GM19452 (cell line): ENCODE measurements around the gene INTS12.
A peak's percentile ranks its signal among the peaks of the same experiment; 100 is the strongest.

Experiments
- ATAC-seq: cut with Tn5 transposase; IDR thresholded peaks from one replicate; pipeline ENCODE4 v1.9.1; 2021; ENCODE audit not compliant: unreplicated experiment

INTS12 gene

GRCh38 chr4:105686571-105686970, 21.9 kb downstream of the INTS12 start:
- ATAC-seq: no peak

- no peak for ATAC-seq
Observed at GRCh38 chr4:105683038-105683437, 25.5 kb downstream of the INTS12 start.

GRCh38 chr4:105679186-105679585, 29.3 kb downstream of the INTS12 start:
- no peak for ATAC-seq

GRCh38 chr4:105677709-105678108, 30.8 kb downstream of the INTS12 start:
- no peak for ATAC-seq

- ATAC-seq: no peak
Observed at GRCh38 chr4:105674011-105674410, 34.5 kb downstream of the INTS12 start.

- no peak for ATAC-seq
Observed at GRCh38 chr4:105671301-105671700, 37.2 kb downstream of the INTS12 start.

- ATAC-seq: no peak
Observed at GRCh38 chr4:105670684-105671083, 37.8 kb downstream of the INTS12 start.

- no peak for ATAC-seq
Observed at GRCh38 chr4:105666693-105667092, 41.8 kb downstream of the INTS12 start.

- ATAC-seq: no peak
Observed at GRCh38 chr4:105662935-105663675, 45.4 kb downstream of the INTS12 start.

- ATAC-seq: no peak
Observed at GRCh38 chr4:105661028-105661427, 47.5 kb downstream of the INTS12 start.

- ATAC-seq: no peak
Observed at GRCh38 chr4:105659190-105659589, 49.3 kb downstream of the INTS12 start.

- ATAC-seq: no peak
Observed at GRCh38 chr4:105657117-105657765, 51.2 kb downstream of the INTS12 start.

- ATAC-seq: no peak
Observed at GRCh38 chr4:105652286-105652888, 56.1 kb downstream of the INTS12 start.

- ATAC-seq: no peak
Observed at GRCh38 chr4:105651884-105652283, 56.6 kb downstream of the INTS12 start.

- ATAC-seq: no peak
Observed at GRCh38 chr4:105650190-105650589, 58.3 kb downstream of the INTS12 start.

- no peak for ATAC-seq
Observed at GRCh38 chr4:105645440-105645839, 63.0 kb downstream of the INTS12 start.

GRCh38 chr4:105644257-105644656, 64.2 kb downstream of the INTS12 start:
- no peak for ATAC-seq

- no peak for ATAC-seq
Observed at GRCh38 chr4:105641845-105642244, 66.6 kb downstream of the INTS12 start.

- ATAC-seq: peak; percentile 85
Observed at GRCh38 chr4:105637408-105638176, 70.9 kb downstream of the INTS12 start.

- no peak for ATAC-seq
Observed at GRCh38 chr4:105634402-105635080, 73.9 kb downstream of the INTS12 start.

- ATAC-seq: no peak
Observed at GRCh38 chr4:105633241-105633640, 75.2 kb downstream of the INTS12 start.
